HG02623 (cell line): ENCODE results near the gene TNS4.

ENCODE experiments used
- ATAC-seq: cut with Tn5 transposase; IDR thresholded peaks from one replicate; pipeline ENCODE4 v1.9.1; 2021; ENCODE audit warnings: moderate library complexity; ENCODE audit not compliant: unreplicated experiment

The TNS4 gene

GRCh38 chr17:40517286-40517662 lies 15.9 kb upstream of the TNS4 start:
- ATAC-seq, result no peak

GRCh38 chr17:40516581-40517285 lies 15.3 kb upstream of the TNS4 start:
- no peak for ATAC-seq

- ATAC-seq, result no peak
Observed at GRCh38 chr17:40515491-40516041, 14.1 kb upstream of the TNS4 start.

- ATAC-seq, result no peak
Observed at GRCh38 chr17:40515011-40515410, 13.6 kb upstream of the TNS4 start.

- no peak for ATAC-seq
Observed at GRCh38 chr17:40514013-40514875, 12.8 kb upstream of the TNS4 start.

GRCh38 chr17:40511667-40512220 lies 10.3 kb upstream of the TNS4 start:
- no peak for ATAC-seq

GRCh38 chr17:40511136-40511535 lies 9.7 kb upstream of the TNS4 start:
- ATAC-seq, result no peak

- ATAC-seq, result no peak
Observed at GRCh38 chr17:40510328-40510648, 8.9 kb upstream of the TNS4 start.

- ATAC-seq, result no peak
Observed at GRCh38 chr17:40509626-40510327, 8.4 kb upstream of the TNS4 start.

GRCh38 chr17:40506786-40507185 lies 5.4 kb upstream of the TNS4 start:
- no peak for ATAC-seq

GRCh38 chr17:40503154-40503553 lies 1.7 kb upstream of the TNS4 start:
- ATAC-seq, result no peak

- no peak for ATAC-seq
Observed at GRCh38 chr17:40502716-40503115, 1.3 kb upstream of the TNS4 start.

- ATAC-seq, result no peak
Observed at GRCh38 chr17:40500709-40501108, 714 bp downstream of the TNS4 start.

- no peak for ATAC-seq
Observed at GRCh38 chr17:40500190-40500589, 1.2 kb downstream of the TNS4 start.

GRCh38 chr17:40499551-40500189 lies 1.8 kb downstream of the TNS4 start:
- no peak for ATAC-seq

- ATAC-seq, result no peak
Observed at GRCh38 chr17:40498281-40499084, 2.9 kb downstream of the TNS4 start.

- ATAC-seq, result no peak
Observed at GRCh38 chr17:40497695-40498094, 3.7 kb downstream of the TNS4 start.

- ATAC-seq, result no peak
Observed at GRCh38 chr17:40496634-40497420, 4.6 kb downstream of the TNS4 start.

- no peak for ATAC-seq
Observed at GRCh38 chr17:40496170-40496569, 5.3 kb downstream of the TNS4 start.
